ENCODE results near the gene MFSD6. TPM values are rescaled to one million over a fixed set of nuclear protein-coding genes. Genes with fewer than 3 reads are reported as not detected.

Gene MFSD6
- total RNA-seq, 1 donor from 2014 or later = 15.1 TPM

DNA sequence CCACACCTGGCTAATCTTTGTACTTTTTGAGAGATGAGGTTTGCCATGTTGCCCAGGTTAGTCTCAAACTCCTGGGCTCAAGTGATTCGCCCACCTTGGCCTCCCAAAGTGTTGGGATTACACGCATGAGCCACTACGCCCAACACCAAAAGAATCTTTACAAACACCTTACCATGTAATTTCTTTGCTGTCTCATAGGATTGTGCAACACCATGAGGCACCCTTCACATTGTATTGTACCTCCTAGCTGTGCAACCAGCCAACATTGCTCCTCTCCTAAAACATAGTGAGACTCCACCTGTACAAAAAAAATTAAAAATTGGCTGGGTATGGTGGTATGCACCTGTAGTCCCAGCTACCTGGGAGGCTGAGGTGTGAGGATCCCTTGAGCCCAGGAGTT, 3.1 kb upstream of the MFSD6 start:
- Mint-ChIP-seq H3K4me3 (ENCODE audit: low read depth) (no peak overlapping the region), H3K36me3 (ENCODE audit: insufficient read depth) (no peaks in the 10 kb centered on the region), H3K9me3 (ENCODE audit: low read depth) (no peaks in the 10 kb centered on the region), H3K27ac (no peak overlapping the region), H3K27me3 (peaks cover 16% of the 10 kb centered on the region), H3K4me1 (ENCODE audit: low read depth) (no peaks in the 10 kb centered on the region)
- TF ChIP-seq CTCF (IDR thresholded peaks at IDR 0.05; ENCODE audit: unreplicated experiment) = no peak
- DNase-seq (ENCODE audit: low spot score, unreplicated experiment) = no peak

GRCh38 chr2:190405995-190406394, 2.2 kb upstream of the MFSD6 start:
- TF ChIP-seq CTCF (IDR thresholded peaks at IDR 0.05; ENCODE audit: unreplicated experiment) = no peak
- H3K9me3 Mint-ChIP-seq (ENCODE audit: low read depth) = no peaks in the 10 kb centered on the region
- H3K27ac Mint-ChIP-seq = no peak overlapping the region
- no peaks in the 10 kb centered on the region for H3K36me3 Mint-ChIP-seq (ENCODE audit: insufficient read depth)
- H3K4me1 Mint-ChIP-seq (ENCODE audit: low read depth) = no peaks in the 10 kb centered on the region
- H3K27me3 Mint-ChIP-seq = peaks cover 18% of the 10 kb centered on the region
- DNase-seq (ENCODE audit: low spot score, unreplicated experiment) = no peak
- no peak overlapping the region for H3K4me3 Mint-ChIP-seq (ENCODE audit: low read depth)

DNA sequence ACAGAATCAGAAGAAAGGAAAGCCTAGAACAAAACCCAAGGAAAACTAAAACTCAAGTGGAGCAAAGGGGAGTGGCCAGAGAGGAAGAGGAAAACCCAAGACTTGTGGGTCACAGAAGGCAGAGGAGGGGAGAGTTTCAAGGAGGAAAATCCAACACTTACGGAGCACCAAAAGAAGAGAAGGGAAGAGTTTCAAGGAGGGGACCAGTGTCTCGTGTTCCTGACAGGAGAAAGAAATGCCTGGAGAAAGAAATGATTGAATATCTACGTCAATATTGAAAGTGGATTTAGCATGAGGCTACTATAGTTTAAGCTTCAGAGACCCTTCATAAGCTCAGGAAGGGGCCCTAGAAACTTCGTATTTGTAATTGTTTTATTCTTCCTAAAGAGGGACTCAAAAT, 1.4 kb upstream of the MFSD6 start:
- H3K4me1 Mint-ChIP-seq (ENCODE audit: low read depth) = peaks cover 1% of the 10 kb centered on the region
- DNase-seq (ENCODE audit: low spot score, unreplicated experiment) = no peak
- TF ChIP-seq CTCF (IDR thresholded peaks at IDR 0.05; ENCODE audit: unreplicated experiment) = no peak
- no peaks in the 10 kb centered on the region for H3K36me3 Mint-ChIP-seq (ENCODE audit: insufficient read depth)
- H3K27me3 Mint-ChIP-seq = peaks cover 18% of the 10 kb centered on the region
- no peak overlapping the region for H3K27ac Mint-ChIP-seq
- no peaks in the 10 kb centered on the region for H3K9me3 Mint-ChIP-seq (ENCODE audit: low read depth)
- H3K4me3 Mint-ChIP-seq (ENCODE audit: low read depth) = peak overlapping the region; percentile 77

DNA sequence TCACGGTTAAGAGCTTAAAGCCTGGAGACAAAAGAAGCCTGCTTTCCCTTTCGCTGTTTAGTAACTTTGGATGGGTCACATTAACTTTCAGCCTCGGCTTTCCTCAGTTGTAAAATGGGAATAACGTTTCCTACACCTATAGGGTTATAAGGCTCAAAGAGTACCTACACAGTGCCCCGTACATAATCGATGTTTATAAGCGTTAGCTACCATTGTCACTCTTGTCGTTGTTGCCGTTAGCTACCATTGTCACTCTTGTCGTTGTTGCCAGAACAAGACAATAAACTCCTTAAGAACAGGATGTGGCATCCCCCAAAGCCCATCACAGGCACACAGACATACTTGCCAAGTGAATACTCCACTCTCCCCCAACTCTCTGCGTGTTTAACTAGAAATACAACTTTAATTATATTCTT, 901 bp upstream of the MFSD6 start:
- no peaks in the 10 kb centered on the region for H3K36me3 Mint-ChIP-seq (ENCODE audit: insufficient read depth)
- peaks cover 1% of the 10 kb centered on the region for H3K4me1 Mint-ChIP-seq (ENCODE audit: low read depth)
- no peak for TF ChIP-seq CTCF (IDR thresholded peaks at IDR 0.05; ENCODE audit: unreplicated experiment)
- H3K9me3 Mint-ChIP-seq (ENCODE audit: low read depth) = no peaks in the 10 kb centered on the region
- H3K27ac Mint-ChIP-seq = peak overlapping the region; percentile 80
- DNase-seq (ENCODE audit: low spot score, unreplicated experiment) = no peak
- H3K27me3 Mint-ChIP-seq = peaks cover 18% of the 10 kb centered on the region
- peak overlapping the region; percentile 77 for H3K4me3 Mint-ChIP-seq (ENCODE audit: low read depth)

- no peak for TF ChIP-seq CTCF (IDR thresholded peaks at IDR 0.05; ENCODE audit: unreplicated experiment)
- Mint-ChIP-seq H3K9me3 (ENCODE audit: low read depth) (no peaks in the 10 kb centered on the region), H3K4me3 (ENCODE audit: low read depth) (peak overlapping the region; percentile 77), H3K36me3 (ENCODE audit: insufficient read depth) (no peaks in the 10 kb centered on the region), H3K27me3 (peaks cover 18% of the 10 kb centered on the region), H3K27ac (no peak overlapping the region), H3K4me1 (ENCODE audit: low read depth) (peaks cover 1% of the 10 kb centered on the region)
- peak; percentile 27 for DNase-seq (ENCODE audit: low spot score, unreplicated experiment)
Measured at GRCh38 chr2:190408538-190409271, 550 bp downstream of the MFSD6 start.

Data from progenitor cell of endocrine pancreas (in vitro differentiated cells).